ENCODE results near the gene MAGEL2. TPM values are rescaled to one million over a fixed set of nuclear protein-coding genes. Genes with fewer than 3 reads are reported as not detected.

The MAGEL2 gene
- total and polyA plus RNA-seq, 10 donors: 0.02 to 1.9 (median 0.24) TPM; not detected in 1

DNA sequence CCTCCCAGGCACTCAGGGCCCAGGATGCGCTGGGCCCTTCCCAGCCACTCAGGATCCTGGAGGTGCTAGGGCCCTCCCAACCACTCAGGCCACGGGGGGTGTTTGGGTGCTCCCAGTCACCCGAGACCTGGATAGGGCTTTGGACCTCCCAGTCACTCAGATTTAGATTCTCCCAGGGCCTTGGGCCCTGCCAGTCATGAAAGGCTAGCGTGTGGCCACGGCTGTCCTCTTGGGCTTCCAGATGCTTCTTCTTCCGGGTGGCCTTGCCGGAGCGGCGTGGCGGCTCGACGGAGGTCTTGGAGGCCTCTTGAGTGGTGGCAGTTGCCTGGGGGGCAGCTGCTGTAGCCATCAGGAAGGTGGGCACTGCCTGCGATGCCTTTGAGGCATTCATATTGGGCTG, 2.8 kb downstream of the MAGEL2 start:
- no peaks in the 10 kb centered on the region for H3K36me3 ChIP-seq
- no peaks in the 10 kb centered on the region for H3K9me3 ChIP-seq
- no peak overlapping the region for H3K27ac ChIP-seq
- TF ChIP-seq POLR2AphosphoS5 (IDR thresholded peaks at IDR 0.05): no peak
- TF ChIP-seq, protein P1, sequence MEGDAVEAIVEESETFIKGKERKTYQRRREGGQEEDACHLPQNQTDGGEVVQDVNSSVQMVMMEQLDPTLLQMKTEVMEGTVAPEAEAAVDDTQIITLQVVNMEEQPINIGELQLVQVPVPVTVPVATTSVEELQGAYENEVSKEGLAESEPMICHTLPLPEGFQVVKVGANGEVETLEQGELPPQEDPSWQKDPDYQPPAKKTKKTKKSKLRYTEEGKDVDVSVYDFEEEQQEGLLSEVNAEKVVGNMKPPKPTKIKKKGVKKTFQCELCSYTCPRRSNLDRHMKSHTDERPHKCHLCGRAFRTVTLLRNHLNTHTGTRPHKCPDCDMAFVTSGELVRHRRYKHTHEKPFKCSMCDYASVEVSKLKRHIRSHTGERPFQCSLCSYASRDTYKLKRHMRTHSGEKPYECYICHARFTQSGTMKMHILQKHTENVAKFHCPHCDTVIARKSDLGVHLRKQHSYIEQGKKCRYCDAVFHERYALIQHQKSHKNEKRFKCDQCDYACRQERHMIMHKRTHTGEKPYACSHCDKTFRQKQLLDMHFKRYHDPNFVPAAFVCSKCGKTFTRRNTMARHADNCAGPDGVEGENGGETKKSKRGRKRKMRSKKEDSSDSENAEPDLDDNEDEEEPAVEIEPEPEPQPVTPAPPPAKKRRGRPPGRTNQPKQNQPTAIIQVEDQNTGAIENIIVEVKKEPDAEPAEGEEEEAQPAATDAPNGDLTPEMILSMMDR (IDR thresholded peaks at IDR 0.05 in 8 of 11, conservative IDR thresholded peaks at IDR 0.05 in 3 of 11): no peak
- no peak for TF ChIP-seq POLR2A (IDR thresholded peaks at IDR 0.05)
- H3K4me1 ChIP-seq: no peaks in the 10 kb centered on the region
- WGBS, 5 donors: 76 to 91% (median 90%) methylated on average over 8 to 13 of the region's 13 CpGs
- peaks cover 0 to 47% (median 5%) of the 10 kb centered on the region in 7 donors for H3K27me3 ChIP-seq (replicated peaks in 1 of 7)
- DNase-seq: no peak
- H3K4me3 ChIP-seq: no peak overlapping the region
- intact Hi-C loops (cut with DNase I; ENCODE audit: low total_unique reads): loop anchor here (5.0 to 10.0 kb wide), 2 partner anchors 227 to 1860 kb away; no protein-coding TSS in a partner anchor

DNA sequence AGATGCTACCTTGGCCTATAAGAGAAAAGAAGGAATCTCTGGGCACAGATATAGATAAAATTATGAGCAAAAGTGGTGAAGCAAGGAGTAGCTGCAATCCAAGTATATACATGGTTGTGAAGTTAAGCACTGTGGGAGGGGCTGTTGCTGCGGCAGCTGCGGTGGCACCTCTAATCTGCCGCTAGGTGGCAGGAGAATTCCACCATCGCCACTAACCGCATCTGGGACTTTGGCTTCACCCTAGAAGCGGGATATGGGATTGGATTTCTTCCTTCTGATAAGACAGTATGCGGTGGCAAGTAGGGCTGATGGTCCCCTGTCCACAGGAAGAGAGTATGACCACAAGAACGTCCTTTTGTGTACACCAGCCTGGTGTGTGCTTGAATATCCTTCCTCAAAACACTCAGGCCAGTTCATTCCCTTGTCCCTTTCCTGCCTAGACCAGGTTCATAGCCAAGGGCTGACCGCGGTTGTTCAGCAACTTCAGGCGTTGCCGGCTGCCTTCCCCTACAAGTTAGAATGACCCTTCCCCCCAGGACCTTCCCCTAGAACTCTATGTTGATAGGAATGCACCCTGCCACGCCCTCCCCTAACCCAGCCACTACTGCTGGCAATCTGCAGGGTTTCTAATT, 5.1 kb downstream of the MAGEL2 start:
- H3K36me3 ChIP-seq: no peaks in the 10 kb centered on the region
- no peaks in the 10 kb centered on the region for H3K4me1 ChIP-seq
- TF ChIP-seq, protein P1 (IDR thresholded peaks at IDR 0.05 in 8 of 11, conservative IDR thresholded peaks at IDR 0.05 in 3 of 11): peak; percentile 37 to 84 (median 79)
- no peak for TF ChIP-seq POLR2AphosphoS5 (IDR thresholded peaks at IDR 0.05)
- no peak overlapping the region for H3K4me3 ChIP-seq
- intact Hi-C loops (cut with DNase I; ENCODE audit: low total_unique reads): loop anchor here (5.0 to 10.0 kb wide), 2 partner anchors 230 to 1862 kb away; no protein-coding TSS in a partner anchor
- no peak for DNase-seq
- peaks cover 0 to 31% (median 4%) of the 10 kb centered on the region in 7 donors for H3K27me3 ChIP-seq (replicated peaks in 1 of 7)
- no peaks in the 10 kb centered on the region for H3K9me3 ChIP-seq
- H3K27ac ChIP-seq: no peak overlapping the region
- 15 to 22% (median 17%) methylated on average over 13 of the region's 13 CpGs for WGBS, 5 donors

DNA sequence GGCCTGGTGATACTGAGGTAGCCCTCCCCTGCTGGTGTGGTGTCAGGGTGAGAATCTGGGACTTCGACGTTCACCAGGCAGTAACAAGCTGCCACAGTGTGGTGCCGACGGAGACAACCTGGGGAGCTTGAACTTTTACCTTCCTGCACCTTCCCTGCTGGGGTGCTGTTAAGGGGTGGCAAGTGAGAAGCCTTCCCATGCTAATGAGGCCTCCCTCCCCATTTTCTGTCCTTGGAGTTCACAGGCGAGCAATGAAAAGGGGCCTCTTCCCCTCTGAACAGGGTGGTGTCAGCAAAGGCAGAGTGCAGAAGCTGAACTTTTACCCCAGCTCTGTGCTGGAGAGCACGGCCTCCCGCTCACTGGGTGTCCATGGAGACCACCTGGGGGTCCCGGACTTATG, 13.5 kb downstream of the MAGEL2 start:
- Histone ChIP-seq H3K27ac (no peak overlapping the region), H3K27me3 (replicated peaks in 1 of 7) (peaks cover 0 to 12% (median 0%) of the 10 kb centered on the region in 7 donors), H3K36me3 (no peaks in the 10 kb centered on the region), H3K4me3 (no peak overlapping the region), H3K4me1 (no peaks in the 10 kb centered on the region), H3K9me3 (no peaks in the 10 kb centered on the region)
- intact Hi-C loops (cut with DNase I; ENCODE audit: low total_unique reads): no loop called here
- 58 to 73% (median 67%) methylated on average over 3 to 8 of the region's 8 CpGs for WGBS, 5 donors
- TF ChIP-seq, protein P1 (IDR thresholded peaks at IDR 0.05 in 8 of 11, conservative IDR thresholded peaks at IDR 0.05 in 3 of 11): no peak
- TF ChIP-seq POLR2A (IDR thresholded peaks at IDR 0.05) (no peak), POLR2AphosphoS5 (IDR thresholded peaks at IDR 0.05) (no peak)
- no peak for DNase-seq

DNA sequence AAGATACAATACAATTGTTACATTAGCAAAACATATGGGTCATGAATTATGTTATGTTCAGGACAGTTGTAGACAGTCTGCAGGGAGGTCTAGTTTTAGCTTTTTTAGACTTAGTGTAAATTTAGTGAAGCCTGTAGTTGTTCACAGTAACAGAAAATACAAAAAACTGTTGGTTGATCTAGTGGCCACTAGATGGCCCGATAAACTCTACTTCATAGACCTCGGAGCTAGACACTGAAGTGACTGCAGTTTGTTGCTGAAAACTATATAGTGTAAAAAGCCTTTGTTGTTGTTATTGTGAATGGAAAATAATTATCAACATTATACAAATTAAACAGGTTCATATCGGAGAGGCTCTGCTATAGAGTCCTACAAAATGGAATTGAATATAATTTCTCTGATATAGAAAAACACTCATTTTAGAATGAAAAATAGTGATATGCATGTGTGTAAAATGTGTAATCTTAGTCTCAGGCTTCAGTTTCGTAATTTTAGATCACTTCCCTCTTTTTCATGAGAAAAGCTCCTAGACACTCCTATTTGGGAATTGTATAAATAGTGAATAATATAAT, 18.3 kb downstream of the MAGEL2 start:
- intact Hi-C loops (cut with DNase I; ENCODE audit: low total_unique reads): no loop called here
- Histone ChIP-seq H3K4me3 (no peak overlapping the region), H3K27ac (no peak overlapping the region), H3K36me3 (no peaks in the 10 kb centered on the region), H3K4me1 (no peaks in the 10 kb centered on the region), H3K27me3 (replicated peaks in 1 of 7) (peaks cover 0 to 25% (median 0%) of the 10 kb centered on the region in 7 donors), H3K9me3 (no peaks in the 10 kb centered on the region)
- 14 to 31% (median 20%) methylated on average over 4 of the region's 4 CpGs for WGBS, 5 donors
- no peak for DNase-seq
- TF ChIP-seq, protein P1 (IDR thresholded peaks at IDR 0.05 in 8 of 11, conservative IDR thresholded peaks at IDR 0.05 in 3 of 11): peak in 3 of 11 experiments; percentile 13 to 34 (median 20)
- TF ChIP-seq POLR2AphosphoS5 (IDR thresholded peaks at IDR 0.05): no peak

Measured in spleen (tissue), 11 donors.